ENCODE data around the gene SH3D19. TPM values are rescaled to one million over a fixed set of nuclear protein-coding genes. Genes with fewer than 3 reads are reported as not detected.

The SH3D19 gene
- total RNA-seq, 4 donors from 2014 or later = 35.2 to 316 (median 131) TPM

GRCh38 chr4:151166636-151167035 lies 158.8 kb downstream of the SH3D19 start:
- peak overlapping the region in 1 of 2 donors; percentile 6 for H3K27ac ChIP-seq
- H3K4me3 ChIP-seq = no peak overlapping the region
- H3K4me1 ChIP-seq = peaks cover 0 to 10% of the 10 kb centered on the region in 2 donors
- H3K9me3 ChIP-seq = no peaks in the 10 kb centered on the region
- intact Hi-C loops (cut with DNase I; ENCODE audit: low total_unique reads) = no loop called here
- TF ChIP-seq POLR2A (IDR thresholded peaks at IDR 0.05) = no peak
- TF ChIP-seq CTCF (IDR thresholded peaks at IDR 0.05) = no peak
- no peak for DNase-seq
- no peaks in the 10 kb centered on the region for H3K27me3 ChIP-seq
- no peaks in the 10 kb centered on the region for H3K36me3 ChIP-seq

GRCh38 chr4:151165205-151166000 lies 160.0 kb downstream of the SH3D19 start:
- Histone ChIP-seq H3K9me3 (no peaks in the 10 kb centered on the region), H3K27ac (peak overlapping the region; percentile 6 to 49), H3K4me3 (no peak overlapping the region), H3K36me3 (no peaks in the 10 kb centered on the region), H3K4me1 (peaks cover 0 to 10% of the 10 kb centered on the region in 2 donors), H3K27me3 (no peaks in the 10 kb centered on the region)
- DNase-seq = no peak
- TF ChIP-seq CTCF (IDR thresholded peaks at IDR 0.05) (no peak), POLR2A (IDR thresholded peaks at IDR 0.05) (no peak)
- intact Hi-C loops (cut with DNase I; ENCODE audit: low total_unique reads) = no loop called here

- TF ChIP-seq POLR2A (IDR thresholded peaks at IDR 0.05) = no peak
- no peak for TF ChIP-seq CTCF (IDR thresholded peaks at IDR 0.05)
- Histone ChIP-seq H3K27me3 (no peaks in the 10 kb centered on the region), H3K4me1 (peaks cover 0 to 5% of the 10 kb centered on the region in 2 donors), H3K36me3 (no peaks in the 10 kb centered on the region), H3K27ac (no peak overlapping the region), H3K4me3 (no peak overlapping the region), H3K9me3 (no peaks in the 10 kb centered on the region)
- intact Hi-C loops (cut with DNase I; ENCODE audit: low total_unique reads) = no loop called here
- no peak for DNase-seq
Observed at GRCh38 chr4:151163855-151164254, 161.6 kb downstream of the SH3D19 start.

GRCh38 chr4:151158979-151159378 lies 166.4 kb downstream of the SH3D19 start:
- no peak overlapping the region for H3K4me3 ChIP-seq
- no peaks in the 10 kb centered on the region for H3K4me1 ChIP-seq
- no peaks in the 10 kb centered on the region for H3K36me3 ChIP-seq
- TF ChIP-seq POLR2A (IDR thresholded peaks at IDR 0.05) = no peak
- TF ChIP-seq CTCF (IDR thresholded peaks at IDR 0.05) = no peak
- intact Hi-C loops (cut with DNase I; ENCODE audit: low total_unique reads) = no loop called here
- no peak overlapping the region for H3K27ac ChIP-seq
- no peak for DNase-seq
- H3K9me3 ChIP-seq = no peaks in the 10 kb centered on the region
- H3K27me3 ChIP-seq = no peaks in the 10 kb centered on the region

- TF ChIP-seq POLR2A (IDR thresholded peaks at IDR 0.05) (no peak), CTCF (IDR thresholded peaks at IDR 0.05) (no peak)
Observed at GRCh38 chr4:151157543-151157942, 167.9 kb downstream of the SH3D19 start.

More at GRCh38 chr4:151157543-151157942, 167.9 kb downstream of the SH3D19 start:
- Histone ChIP-seq H3K27me3 (no peaks in the 10 kb centered on the region), H3K27ac (no peak overlapping the region), H3K36me3 (no peaks in the 10 kb centered on the region), H3K4me1 (no peaks in the 10 kb centered on the region), H3K9me3 (no peaks in the 10 kb centered on the region), H3K4me3 (no peak overlapping the region)
- no peak for DNase-seq
- intact Hi-C loops (cut with DNase I; ENCODE audit: low total_unique reads) = no loop called here

All from uterus (tissue), 4 donors.